GM21528 (cell line): ENCODE measurements around the gene KLRG1.

Source experiments
- ATAC-seq: cut with Tn5 transposase; IDR thresholded peaks from one replicate; pipeline ENCODE4 v1.9.1; 2021; ENCODE audit warnings: mild to moderate bottlenecking, moderate library complexity; ENCODE audit not compliant: unreplicated experiment, low FRiP score

Gene KLRG1

DNA sequence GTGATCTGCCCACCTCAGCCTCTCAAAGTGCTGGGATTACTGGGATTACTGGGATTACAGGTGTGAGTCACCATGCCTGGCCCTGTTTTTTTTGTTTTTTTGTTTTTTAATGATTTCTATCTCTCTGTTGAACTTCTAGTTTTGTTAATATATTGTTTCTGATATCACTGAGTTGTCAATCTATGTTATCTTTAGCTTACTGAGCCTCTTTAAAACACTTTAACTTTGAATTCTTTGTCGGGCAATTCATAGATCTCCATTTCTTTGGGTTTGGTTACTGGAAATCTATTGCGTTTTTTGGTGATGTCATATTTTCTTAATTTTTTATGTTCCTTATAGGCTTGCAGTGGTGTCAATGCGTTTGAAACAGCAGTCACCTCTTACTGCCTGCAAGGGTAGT lies 9.2 kb upstream of the KLRG1 start:
- no peak for ATAC-seq

DNA sequence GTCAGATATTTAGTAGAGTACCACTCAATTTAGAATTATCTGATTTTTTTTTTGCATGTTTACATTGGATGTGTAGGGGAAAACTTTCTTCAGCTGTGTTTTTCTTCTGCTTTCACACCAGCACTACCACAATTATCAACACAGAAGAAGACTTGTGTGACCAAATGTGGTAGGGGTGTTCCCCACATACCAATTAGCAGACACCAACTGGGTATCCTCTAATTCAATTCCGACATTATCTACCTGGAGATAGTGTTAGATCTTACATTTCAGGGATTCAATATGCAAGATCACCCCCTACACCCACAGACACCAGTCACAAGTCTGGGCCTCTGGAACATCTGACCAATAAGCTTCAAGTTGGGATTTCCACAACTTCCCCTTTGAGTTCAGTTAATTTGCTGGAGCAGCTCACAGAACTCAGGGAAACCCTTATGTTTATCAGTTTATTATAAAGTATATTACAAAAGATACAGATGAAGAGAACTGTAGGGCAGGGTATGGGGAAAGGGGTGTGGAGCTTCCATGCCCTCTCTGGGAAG lies 4.1 kb upstream of the KLRG1 start:
- ATAC-seq: no peak

DNA sequence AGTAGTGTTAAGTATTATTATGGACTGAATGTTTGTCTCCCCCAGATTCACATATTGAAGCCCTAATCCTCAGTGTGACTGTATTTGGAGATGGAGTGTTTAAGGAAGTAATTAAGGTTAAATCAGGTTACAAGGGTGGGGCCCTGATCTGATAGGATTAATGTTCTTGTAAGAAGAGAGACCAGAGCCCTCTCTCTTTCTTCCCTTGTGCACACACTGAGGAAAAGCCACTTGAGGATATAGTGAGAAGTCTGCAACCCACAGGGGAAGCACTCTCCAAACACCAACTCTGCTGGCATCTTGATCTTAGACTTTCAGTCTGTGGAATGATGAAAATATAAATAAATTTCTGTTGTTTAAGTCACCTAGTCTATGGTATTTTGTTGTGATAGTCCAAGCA lies 2.2 kb upstream of the KLRG1 start:
- ATAC-seq: no peak

DNA sequence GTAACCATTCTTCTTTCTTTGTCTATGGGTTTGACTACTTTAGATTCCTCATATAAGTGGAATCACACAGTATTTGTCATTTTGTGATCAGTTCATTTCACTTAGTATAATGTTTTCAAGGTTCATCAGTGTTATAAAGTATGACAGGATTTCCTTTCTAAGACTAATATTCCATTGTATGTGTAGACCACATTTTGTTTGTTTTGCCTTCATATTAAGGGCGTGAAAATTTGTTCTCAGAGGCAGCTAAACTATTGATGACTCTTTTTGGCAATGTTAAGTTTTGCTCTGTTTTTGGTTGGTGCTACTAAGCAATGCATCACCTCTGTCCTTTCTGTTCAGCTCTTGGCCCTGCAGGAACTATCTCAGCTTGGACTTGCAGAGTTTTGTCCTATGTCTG lies 1.7 kb upstream of the KLRG1 start:
- no peak for ATAC-seq

DNA sequence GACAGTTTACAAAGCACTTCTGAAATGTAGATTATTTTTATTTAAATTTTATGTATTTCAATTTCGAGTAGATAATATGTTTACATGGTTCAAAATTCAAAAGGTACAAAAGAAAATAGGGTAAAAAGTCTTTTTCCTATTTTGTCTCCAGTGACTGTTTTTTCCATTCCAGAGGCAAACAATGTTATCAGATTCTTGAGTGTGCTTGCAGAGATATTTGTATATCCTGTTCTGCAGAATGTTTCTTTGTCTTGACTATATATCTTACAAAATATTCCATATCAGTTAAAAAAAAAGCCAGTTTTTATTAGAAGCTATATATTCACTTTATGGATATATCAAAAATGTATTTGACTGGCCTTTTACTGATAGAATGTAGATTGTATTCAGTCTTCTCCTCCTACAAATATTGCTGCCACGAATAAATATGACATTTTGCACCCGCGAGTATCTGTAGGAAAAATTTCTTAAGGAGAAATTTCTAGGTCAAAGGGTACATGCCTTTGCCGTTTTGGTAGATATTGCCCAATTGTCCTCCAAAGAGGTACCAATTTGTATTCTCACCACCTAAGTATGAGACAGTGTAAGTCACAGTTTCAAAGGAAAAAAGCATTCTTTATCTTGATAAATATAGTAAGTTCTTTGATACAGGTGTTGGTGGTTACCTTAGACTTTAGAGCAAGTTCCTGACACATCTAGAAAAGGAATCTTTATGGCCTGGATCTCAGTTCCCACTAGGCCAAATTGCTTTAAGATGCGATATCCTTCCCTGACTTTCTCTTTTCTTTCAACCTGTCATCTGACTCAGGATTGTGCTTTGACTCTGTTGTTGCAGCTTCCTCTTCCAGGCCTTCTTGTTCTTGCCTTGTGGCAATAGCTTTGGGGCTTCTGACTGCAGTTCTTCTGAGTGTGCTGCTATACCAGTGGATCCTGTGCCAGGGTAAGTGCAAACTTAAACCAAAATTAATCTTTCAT lies 2.3 kb downstream of the KLRG1 start:
- no peak for ATAC-seq

DNA sequence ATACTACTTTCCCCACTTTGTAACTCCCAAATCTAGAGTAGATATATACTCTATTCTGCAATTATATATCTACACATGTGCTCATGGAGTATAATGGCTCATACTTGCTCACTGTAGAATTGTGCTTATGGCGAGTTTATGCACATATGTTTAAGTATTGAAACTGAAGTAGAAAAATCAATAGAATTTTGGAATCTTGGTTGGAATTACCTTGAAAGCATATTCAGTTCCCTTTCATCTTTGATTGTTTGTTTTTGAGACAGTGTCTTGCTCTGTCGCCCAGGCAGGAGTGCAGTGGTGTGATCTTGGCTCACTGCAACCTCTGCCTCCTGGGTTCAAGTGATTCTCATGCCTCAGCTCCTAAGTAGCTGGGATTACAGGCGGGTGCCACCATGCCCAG lies 4.5 kb downstream of the KLRG1 start:
- no peak for ATAC-seq

DNA sequence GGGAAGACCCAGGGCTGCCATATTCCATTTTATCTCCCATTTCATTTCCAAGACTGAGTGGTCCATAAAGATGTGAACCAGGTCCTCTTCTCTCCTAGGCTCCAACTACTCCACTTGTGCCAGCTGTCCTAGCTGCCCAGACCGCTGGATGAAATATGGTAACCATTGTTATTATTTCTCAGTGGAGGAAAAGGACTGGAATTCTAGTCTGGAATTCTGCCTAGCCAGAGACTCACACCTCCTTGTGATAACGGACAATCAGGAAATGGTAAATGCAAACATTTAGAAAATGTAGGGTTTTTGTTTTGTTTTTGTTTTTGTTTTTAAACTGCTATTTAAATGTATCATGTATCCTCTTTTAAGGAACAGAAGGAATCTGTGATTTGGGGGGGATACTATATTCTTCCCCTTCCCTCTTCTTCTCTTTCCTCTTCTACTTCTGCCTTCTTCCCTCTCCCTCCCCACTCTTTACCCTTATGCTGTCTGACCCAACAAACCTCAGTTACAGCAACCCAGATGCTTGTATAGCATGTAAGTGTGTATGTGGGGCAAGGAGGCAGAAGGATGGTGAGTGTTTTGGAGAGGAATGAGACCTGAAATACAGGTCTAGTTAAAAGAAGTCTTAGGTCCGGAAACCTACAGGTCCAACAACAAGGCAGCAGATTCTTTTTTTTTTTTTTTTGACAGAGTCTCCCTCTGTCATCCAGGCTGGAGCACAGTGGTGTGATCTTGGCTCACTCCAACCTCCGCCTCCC lies 5.9 kb downstream of the KLRG1 start:
- no peak for ATAC-seq

DNA sequence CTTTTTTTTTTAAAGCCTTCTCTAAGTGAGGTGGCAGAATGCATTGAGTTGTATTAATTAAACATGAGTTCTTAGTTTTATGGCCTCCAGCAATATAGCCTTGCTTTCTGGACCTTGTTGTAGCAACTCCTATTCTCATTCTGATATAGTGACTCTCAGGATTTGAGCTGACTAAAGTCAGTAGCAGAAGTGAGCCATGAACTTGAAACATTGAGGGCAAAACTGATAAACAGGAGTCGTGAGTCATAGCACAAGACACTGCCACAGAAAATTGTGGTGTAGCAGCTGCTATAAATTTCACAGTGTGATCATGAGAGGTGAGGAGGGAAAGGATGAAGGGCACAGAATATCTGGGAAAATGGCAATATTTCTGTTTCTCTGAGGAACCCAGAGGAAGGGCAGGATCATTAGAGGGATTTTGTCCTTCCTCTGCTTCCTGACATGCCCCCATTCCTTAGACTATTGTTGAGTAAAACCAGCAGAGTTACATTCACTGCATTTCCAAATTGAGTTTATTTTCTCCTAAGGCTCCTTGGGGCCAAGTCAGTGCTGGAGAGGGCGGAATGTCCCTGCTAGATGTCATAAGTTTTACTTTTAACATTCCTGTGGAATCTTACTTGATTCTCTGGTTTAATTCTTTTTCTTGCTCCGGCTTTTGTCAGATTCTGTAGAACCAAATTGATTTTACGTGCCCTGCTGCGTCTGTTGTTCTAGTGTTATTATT lies 7.5 kb downstream of the KLRG1 start:
- ATAC-seq: peak; percentile 94

DNA sequence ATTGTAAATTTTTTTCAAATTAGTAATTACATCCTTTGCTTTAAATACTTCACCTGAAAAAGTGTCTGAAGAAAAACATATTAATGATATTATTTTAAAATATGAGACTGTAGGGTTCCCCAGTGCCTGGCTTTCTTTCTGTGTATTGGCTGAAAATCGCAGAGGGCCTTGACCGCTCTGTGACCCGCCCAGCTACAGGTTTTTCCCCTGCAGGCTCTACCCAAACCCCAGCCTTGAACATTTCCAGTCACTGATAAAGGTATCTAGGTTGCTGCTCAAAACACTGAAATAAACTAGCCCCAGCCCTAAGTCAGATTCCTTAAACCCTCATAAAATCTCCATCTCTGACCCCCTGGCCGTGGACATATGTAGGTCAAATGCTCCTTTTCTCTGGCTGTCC lies 11.9 kb downstream of the KLRG1 start:
- ATAC-seq: no peak

DNA sequence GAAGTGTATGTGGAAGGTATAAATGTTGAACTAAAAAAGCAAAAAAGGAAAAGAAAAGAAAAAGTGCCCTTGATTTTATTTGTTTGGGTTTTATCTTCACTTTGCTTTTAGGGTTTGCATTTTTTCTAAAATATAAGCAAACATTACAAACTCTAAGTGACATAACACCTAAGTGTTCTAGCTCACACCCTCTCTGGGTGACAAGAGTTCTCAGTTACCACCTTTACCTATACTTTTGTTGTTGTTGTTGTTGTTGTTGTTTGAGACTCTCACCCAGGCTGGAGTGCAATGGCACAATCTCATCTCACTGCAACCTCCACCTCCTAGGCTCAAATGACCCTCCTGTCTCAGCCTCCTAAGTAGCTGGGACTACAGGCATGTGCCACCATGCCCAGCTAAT lies 13.0 kb downstream of the KLRG1 start:
- no peak for ATAC-seq

DNA sequence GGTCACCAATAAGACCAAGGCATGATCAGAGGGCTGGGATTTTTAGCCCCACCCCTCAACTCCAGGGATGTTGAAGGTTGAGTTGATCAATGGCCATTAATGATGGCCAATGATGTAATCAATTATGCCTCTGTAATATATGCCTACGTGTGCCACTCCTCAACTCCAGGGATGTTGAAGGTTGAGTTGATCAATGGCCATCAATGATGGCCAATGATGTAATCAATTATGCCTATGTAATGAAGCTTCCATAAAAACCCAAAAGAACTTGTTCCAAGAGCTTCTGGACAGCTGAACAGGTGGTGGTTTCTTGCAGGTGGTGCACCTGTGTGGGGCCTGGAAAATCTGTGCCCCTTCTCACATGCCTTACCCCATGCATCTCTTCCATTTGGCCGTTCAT lies 33.2 kb downstream of the KLRG1 start:
- ATAC-seq: no peak

DNA sequence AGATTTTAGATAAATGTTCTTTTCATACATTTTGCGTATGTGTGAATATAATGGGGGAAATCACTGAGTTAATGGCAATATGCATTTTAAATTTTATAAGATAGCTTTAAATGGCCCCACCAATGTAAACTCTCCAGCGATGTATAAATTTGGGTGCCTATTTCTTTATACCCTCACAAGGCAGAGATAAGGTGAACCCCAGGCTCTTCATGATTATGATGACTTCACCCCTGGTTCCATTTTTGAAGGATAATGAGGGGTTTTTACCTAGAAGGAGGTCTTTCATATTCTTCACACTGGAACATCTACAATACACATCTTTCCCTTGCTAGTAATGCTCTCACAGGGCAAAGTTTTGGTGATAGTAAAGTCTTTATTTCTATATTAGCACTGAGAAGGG lies 35.2 kb downstream of the KLRG1 start:
- ATAC-seq: no peak

DNA sequence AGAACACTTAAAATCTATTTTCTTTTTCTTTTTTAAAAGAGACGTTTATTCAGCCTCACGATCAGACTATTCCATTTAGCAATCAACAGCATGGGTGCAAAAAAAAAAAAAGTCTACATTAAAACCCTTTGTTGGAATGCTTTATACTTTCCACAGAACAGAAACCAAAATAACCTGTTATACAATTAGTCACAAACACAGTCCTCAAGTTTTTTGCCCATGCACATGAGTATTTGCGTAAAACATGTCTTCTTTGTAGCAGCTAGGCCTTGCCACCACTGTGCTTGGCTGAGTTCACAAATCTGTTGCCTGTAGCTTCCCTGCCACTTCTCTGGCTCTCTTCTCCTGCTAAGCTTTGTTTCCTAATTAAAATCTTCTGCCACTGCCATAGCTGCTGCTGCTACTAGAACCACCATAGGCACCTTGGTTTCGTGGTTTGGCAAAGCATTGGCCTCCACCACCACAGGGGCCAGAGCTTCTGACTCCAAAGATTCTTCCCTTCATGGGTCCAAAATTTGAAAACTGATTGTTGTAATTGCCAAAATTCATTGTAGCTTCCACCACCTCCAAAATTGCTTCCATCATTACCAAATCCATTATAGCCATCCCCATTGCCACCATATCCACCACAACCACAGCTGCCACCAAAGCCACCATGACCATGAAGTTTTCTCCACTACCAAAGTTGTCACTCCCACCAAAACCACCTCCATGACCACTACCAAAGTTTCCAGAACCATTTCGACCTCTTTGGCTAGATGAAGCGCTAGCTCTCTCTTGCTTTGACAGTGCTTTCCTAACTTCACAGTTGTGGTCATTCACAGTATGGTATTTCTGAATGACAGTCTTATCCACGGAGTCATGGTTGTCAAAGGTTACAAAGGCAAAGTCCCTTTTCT lies 38.1 kb downstream of the KLRG1 start:
- ATAC-seq: no peak

DNA sequence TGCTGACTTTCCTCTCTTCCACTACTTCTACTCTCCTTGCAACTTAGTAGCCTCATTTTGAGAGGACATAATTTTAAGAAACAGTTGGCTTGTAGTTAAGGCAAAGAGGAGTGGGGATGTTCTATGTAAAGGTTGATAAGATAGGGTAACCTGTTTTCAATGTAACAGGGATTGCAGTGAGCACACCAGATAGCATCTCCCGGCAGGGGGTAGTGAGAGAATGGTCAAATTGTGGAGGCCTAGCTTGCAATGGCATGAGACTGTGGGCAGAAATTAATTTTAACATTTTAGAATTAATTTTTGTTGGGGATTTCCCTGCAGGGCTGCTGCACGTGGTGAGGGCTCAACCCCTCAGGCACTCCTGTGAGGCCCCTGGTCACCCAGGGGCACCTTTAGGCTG lies 41.4 kb downstream of the KLRG1 start:
- no peak for ATAC-seq

DNA sequence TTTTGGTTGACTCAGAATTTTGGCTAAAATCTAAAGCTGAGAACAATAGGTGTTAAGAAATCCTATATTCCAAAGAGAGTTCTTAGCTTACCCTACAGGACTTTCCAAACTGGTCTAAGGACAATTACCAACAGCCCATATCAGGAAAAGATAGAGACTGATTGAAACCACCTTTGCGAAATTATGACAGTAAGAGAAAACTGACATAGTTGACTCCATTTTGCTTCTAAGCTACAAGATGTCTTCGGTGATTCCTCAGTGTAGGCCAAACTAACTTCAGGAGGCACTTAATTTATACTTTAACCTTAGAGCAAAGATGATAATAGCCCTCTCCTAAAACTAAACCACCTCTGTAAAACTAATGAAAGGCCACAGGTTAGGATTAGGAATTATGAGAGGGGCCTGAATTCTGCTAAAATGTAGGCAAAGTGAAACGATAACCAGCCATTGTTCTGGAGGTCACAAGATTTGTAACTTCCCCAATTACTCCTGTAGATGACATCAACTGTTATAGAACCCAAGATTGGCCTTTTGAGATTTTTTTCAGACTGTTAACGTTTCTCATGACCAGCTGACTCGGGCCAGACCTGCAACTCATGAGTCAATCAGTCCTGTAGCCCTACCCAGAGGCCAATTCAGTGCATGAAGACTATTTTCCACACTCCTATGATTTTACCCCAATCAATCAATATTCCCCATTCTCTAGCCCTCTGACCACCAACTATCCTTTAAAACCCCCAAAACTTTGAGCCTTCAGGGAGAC lies 43.0 kb downstream of the KLRG1 start:
- no peak for ATAC-seq

DNA sequence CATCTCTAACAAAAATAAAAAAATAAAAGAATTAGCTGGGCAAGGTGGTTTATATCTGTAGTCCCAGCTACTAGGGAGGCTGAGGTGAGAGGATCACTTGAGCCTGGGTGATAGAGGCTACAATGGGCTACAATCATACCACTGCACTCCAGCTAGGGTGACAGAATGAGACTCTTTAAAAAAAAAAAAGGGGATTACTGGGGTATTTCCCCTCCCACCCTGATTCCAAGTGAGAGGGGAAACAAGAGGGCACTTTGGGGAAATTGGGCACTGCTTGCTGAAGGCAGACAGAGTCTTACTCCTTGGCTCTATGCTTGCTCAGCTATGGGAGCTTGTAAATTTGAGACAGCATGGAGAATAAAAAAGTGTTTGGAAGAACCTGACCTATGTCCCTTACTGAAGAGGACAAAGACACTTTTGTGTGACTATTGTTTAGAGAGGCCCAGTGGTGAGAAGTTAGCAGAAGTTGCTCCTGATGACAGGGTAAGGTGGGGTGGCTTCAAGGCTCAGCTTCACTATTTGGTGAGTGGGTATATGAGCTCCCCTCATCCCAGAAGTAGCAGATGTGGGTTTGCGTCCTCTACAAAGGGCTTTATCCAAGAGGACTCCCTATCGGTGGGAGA lies 44.0 kb downstream of the KLRG1 start:
- ATAC-seq: no peak

DNA sequence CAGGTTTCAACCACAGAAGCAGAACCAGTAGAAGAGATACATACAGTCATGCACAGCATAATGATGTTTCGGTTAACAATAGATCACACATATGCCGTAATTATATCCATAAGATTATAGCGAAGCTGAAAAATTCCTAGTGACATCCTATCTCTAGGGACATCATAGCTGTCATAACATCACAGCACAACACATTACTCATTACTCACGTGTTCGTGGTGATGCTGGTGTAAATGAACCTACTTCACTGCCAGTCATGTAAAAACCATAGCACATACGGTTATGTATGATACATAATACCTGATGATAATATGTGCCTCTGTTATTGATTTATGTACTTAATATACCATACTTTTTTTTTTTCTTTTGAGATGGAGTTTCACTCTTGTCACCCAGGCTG lies 44.7 kb downstream of the KLRG1 start:
- no peak for ATAC-seq

DNA sequence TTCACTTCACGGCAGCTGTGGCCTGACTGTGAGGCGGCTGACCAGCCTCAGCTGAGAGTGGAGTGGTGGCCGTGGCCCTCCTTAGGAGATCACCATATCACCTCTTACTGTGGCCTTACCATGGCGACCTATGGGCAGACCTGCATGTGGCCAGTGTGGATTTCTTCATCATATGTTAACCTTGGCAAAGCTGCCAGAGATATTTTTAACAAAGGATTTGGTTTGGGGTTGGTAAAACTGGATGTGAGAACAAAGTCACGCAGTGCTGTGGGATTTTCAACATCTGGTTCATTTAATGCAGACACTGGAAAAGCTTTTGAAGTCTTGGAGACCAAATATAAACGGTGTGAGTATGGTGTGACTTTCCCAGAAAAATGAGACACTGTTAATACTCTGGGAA lies 46.9 kb downstream of the KLRG1 start:
- ATAC-seq: no peak

DNA sequence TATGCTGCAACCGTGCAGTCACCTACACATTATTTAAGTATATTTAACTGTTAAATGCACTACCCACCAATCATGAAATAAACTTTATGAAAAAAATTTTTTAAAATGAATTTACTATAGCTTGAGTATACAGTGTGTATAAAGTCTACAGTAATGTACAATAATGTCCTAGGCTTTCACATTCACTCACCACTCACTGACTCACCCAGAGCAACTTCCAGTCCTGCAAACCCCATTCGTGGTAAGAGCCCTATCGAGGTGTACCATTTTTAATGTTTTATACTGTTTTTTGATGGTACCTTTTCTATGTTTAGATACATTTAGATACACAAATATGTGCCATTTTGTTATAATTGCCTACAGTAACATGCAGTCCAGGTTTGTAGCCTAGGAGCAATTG lies 48.1 kb downstream of the KLRG1 start:
- ATAC-seq: no peak
